ENCODE measurements around the gene IL17REL.
"Not testable (repeated sequence)": the region's sequence is repeated elsewhere in the genome, so short reads cannot be mapped to it uniquely, and the experiment has no call there.

The IL17REL gene

DNA sequence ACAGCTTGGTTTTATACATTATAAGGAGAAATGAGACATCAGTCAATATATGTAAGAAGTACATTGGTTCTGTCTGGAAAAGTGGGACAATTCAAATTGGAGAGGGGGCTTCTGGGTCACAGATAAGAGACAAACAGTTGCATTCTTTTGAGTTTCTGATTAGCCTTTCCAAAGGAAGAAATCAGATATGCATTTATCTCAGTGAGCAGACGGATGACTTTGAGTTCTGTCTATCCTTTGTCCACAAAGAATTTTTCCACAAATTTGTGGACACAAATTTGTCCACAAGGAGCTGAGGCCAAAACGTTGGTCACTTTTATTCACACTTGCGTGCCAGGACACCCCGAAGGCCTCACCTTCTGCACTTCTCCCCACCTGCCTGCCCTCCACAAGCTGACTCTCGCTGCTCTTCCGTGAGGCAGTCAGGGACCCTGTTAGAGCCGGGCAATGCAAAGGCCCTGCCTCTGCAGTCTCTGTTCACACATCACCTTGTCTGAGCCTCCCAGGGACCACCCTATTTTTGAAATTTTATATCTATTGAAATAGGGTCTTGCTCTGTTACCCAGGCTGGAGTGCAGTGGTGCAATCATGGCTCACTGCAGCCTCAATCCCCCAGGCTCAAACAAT, 20.5 kb downstream of the IL17REL start:
- no peak for DNase-seq (ENCODE audit: low read depth)
- TF ChIP-seq, protein P1, sequence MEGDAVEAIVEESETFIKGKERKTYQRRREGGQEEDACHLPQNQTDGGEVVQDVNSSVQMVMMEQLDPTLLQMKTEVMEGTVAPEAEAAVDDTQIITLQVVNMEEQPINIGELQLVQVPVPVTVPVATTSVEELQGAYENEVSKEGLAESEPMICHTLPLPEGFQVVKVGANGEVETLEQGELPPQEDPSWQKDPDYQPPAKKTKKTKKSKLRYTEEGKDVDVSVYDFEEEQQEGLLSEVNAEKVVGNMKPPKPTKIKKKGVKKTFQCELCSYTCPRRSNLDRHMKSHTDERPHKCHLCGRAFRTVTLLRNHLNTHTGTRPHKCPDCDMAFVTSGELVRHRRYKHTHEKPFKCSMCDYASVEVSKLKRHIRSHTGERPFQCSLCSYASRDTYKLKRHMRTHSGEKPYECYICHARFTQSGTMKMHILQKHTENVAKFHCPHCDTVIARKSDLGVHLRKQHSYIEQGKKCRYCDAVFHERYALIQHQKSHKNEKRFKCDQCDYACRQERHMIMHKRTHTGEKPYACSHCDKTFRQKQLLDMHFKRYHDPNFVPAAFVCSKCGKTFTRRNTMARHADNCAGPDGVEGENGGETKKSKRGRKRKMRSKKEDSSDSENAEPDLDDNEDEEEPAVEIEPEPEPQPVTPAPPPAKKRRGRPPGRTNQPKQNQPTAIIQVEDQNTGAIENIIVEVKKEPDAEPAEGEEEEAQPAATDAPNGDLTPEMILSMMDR (IDR thresholded peaks at IDR 0.05; ENCODE audit: low read length, missing control alignments) = no peak
- H3K4me3 ChIP-seq (replicated peaks; ENCODE audit: low read depth, low read length) = no peak overlapping the region

GRCh38 chr22:49991167-49991566, 21.4 kb downstream of the IL17REL start:
- no peak overlapping the region for H3K4me3 ChIP-seq (replicated peaks; ENCODE audit: low read depth, low read length)
- no peak for DNase-seq (ENCODE audit: low read depth)
- TF ChIP-seq, protein P1 (IDR thresholded peaks at IDR 0.05; ENCODE audit: low read length, missing control alignments) = no peak

- not testable (repeated sequence) for DNase-seq (ENCODE audit: low read depth); H3K4me3 ChIP-seq (replicated peaks; ENCODE audit: low read depth, low read length)
Observed at GRCh38 chr22:49989826-49990225, 22.7 kb downstream of the IL17REL start.

DNA sequence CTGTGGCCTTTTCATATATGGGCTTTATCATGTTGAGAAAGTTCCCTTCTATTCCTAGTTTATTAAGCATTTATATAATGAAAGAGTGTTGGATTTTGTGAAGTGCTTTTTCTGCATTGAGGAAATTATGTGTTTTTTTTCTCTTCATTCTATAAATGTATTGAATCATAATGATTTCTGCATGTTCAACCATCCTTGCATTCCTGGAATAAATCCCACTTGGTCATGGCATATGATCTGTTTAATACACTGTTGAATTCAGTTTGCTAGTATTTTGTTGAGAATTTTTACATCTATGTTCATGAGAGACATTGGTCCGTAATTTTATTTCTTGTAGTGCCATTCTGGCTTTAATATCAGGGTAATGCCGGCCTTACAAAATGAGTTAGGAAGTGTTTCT, 26.2 kb downstream of the IL17REL start:
- DNase-seq (ENCODE audit: low read depth) = no peak
- H3K4me3 ChIP-seq (replicated peaks; ENCODE audit: low read depth, low read length) = no peak overlapping the region
- TF ChIP-seq, protein P1 (IDR thresholded peaks at IDR 0.05; ENCODE audit: low read length, missing control alignments) = no peak

DNA sequence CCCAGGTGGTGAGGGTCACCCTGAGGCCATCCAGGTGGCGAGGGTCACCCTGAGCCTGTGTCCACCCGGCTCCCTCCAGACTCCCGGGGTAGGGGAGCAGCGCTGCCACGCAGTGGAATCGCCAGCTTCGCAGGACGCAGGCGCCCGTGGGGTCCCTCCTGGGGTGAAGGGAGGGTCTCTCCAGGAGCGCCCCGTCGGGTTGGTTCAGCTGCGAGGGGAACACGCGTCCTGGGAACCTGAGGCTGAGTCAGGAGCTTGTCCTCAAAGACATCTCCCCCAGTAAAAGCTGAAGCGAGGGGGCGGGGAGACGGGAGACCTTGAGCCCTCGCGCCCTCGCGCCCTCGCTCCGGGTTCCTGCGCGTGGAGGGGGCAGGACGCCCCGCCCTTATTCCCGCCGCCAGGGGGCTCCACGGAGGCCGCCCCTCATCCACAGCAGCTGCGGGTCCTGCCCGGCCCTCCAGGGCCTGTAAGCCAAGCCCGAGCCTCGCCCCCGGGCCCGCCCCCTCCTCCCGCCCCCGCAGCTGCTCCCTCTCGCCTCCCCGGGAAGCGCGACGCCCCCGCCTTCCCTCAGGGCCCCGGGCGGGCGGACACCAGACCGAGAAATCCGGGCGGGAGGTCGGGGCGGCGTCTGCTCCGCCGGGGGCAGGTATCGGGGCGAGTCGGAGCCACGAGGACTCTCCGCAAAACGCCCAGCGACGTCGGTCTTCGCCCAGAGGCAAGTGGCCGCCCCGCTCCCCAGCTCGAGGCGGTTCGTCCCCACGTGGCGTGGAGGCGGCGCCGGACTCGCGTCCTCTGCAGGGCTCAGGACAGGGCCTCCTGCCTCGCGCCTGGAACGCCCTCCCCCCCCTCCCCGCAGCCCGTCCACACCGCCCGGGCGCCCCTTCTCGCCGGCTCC, 29.2 kb downstream of the IL17REL start:
- TF ChIP-seq, protein P1 (IDR thresholded peaks at IDR 0.05; ENCODE audit: low read length, missing control alignments) = peak; percentile 22
- no peak overlapping the region for H3K4me3 ChIP-seq (replicated peaks; ENCODE audit: low read depth, low read length)

DNA sequence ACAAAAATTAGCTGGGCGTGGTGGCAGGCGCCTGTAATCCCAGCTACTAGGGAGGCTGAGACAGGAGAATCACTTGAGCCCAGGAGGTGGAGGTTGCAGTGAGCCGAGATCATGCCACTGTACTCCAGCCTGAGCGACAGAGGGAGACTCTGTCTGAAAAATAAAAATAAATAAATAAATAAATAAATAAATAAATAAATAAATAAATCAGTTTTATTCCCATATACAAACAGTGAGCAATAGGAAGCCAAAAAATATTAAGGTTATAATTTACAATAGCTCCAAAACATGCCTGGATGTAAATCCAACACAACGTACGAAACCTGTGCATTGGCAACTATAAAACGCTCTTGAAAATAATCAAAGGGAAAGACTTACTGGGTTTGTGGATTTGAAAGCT, 30.8 kb downstream of the IL17REL start:
- H3K4me3 ChIP-seq (replicated peaks; ENCODE audit: low read depth, low read length); DNase-seq (ENCODE audit: low read depth): not testable (repeated sequence)

More for the DNA sequence above, 29.2 kb downstream of the IL17REL start:
- DNase-seq (ENCODE audit: low read depth) = no peak

- peak; percentile 65 for DNase-seq (ENCODE audit: low read depth)
- TF ChIP-seq, protein P1 (IDR thresholded peaks at IDR 0.05; ENCODE audit: low read length, missing control alignments) = peak; percentile 77
- H3K4me3 ChIP-seq (replicated peaks; ENCODE audit: low read depth, low read length) = no peak overlapping the region
Observed at GRCh38 chr22:49979587-49980264, 32.8 kb downstream of the IL17REL start.
